Measurements from ENCODE around the gene CDRT15L2. TPM values are rescaled to one million over a fixed set of nuclear protein-coding genes. Genes with fewer than 3 reads are reported as not detected.
"Not testable (repeated sequence)": the region's sequence is repeated elsewhere in the genome, so short reads cannot be mapped to it uniquely, and the experiment has no call there.

The CDRT15L2 gene
- polyA plus RNA-seq, 4 donors: not detected

DNA sequence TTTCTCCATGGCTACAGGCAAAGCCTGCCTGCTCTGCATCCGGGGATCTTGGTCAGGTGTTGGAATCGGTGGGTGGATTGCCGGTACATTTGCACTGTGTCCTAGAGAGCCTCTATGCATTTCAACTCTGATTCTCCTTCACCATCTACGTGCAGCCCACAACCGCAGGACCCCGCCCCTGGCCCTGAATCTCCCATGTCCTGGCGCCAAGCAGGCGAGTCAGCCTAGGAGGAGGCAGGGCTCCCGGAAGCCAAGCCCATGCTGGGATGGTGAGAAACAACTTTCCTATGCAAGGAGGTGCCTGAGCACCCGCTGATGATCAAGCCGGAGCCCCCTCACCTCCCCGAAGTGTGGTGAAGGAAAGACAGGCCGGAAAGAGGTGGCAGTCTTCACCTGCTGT, 7.9 kb upstream of the CDRT15L2 start:
- DNase-seq (ENCODE audit: low read depth in 4 of 4, low spot score in 2 of 4): not testable (repeated sequence)

GRCh38 chr17:20573216-20573615, 6.3 kb upstream of the CDRT15L2 start:
- DNase-seq (ENCODE audit: low read depth in 4 of 4, low spot score in 2 of 4): not testable (repeated sequence)

- not testable (repeated sequence) for DNase-seq (ENCODE audit: low read depth in 4 of 4, low spot score in 2 of 4)
Observed at GRCh38 chr17:20575071-20575470, 4.5 kb upstream of the CDRT15L2 start.

DNA sequence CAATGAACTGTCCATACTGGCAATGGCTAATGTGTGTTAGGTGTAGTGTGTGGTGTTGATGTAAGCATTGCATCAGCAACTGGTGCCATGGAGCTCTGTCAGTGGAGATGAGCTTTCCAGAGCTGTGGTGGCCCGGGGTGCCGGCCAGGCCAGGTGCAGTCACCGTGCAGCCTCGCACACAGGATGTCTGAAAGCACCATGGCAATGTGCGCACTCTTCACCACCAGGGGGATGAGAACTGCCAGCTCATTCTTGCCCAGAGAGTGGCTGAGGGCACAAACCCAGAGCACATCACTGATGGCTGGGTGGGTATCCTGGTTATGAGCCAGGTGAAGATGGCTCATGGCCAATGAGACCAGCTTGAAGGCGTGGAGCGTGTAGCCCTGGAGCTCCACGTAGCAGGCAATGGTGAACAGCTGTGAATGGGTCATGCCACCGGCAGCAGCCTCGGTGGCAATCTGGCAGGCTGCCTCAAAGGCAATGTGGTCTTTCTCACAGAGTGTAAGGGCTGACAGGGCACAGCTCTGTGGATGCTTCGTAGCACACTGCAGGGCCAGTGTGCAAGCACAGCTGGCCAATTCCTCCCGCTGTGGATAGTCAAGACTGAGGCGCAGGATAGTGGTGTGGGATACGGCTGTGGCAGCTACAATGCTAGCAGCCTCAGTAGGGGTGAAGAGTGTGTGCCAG, 4.5 kb downstream of the CDRT15L2 start:
- DNase-seq (ENCODE audit: low read depth in 4 of 4, low spot score in 2 of 4): not testable (repeated sequence)

DNA sequence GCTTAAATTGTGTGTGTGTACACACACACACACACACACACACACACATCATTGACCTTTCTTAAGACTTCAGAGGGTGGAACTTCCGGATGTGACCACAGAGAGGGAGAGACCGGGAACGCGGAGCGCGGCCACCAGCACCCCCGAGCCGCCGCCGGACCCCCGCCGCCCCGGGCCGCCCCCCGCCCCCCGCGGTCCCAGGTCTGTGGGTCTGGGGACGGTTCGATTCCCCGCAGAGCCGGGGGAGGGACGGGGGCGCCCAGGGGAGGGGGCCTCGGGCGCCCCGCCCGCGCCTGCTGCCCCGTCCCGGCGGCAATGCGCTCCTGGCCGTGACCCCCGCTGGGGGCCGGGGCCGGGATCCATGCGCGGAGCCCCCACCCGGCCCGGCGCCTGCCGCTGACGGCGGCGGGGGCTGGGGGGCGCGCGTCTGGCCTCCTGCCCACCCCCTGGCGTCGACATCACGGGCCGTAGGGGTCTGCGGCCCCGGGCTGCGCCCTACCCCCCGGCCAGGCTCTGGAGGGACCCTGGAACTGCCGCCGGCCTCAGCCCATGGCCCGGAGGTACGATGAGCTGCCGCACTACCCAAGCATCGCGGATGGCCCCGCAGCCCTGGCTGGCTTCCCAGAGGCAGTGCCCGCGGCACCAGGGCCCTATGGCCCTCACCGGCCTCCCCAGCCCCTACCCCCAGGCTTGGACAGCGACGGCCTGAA, 9.4 kb downstream of the CDRT15L2 start:
- DNase-seq (ENCODE audit: low read depth in 4 of 4, low spot score in 2 of 4): not testable (repeated sequence)

DNA sequence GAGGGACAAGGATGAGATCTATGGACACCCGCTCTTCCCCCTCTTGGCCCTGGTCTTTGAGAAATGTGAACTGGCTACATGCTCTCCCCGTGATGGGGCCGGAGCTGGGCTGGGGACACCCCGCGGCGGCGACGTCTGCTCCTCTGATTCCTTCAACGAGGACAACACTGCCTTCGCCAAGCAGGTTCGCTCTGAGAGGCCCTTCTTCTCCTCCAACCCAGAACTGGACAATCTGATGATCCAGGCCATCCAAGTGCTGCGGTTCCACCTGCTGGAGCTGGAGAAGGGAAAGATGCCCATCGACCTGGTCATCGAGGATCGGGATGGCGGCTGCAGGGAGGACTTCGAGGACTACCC, 9.9 kb downstream of the CDRT15L2 start:
- not testable (repeated sequence) for DNase-seq (ENCODE audit: low read depth in 4 of 4, low spot score in 2 of 4)

DNA sequence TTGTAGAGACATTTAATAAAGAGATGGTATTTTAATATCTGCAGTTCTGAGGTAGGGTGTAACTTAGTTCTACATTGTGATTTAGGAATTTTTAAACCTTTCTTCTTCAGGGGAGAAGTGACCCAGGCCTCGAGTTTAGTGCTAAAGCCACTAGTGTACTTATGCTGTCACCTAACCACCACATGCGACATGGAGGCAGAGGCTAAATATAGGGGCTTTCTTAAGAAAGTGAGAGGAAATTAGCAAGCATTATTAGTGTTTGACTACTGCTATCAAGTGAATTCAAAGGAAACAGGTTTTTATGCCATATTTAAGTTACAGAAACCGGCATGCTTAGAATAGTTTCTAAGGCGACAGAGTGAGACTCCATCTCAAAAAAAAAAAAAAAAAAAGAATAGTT, 11.5 kb downstream of the CDRT15L2 start:
- not testable (repeated sequence) for DNase-seq (ENCODE audit: low read depth in 4 of 4, low spot score in 2 of 4)

DNA sequence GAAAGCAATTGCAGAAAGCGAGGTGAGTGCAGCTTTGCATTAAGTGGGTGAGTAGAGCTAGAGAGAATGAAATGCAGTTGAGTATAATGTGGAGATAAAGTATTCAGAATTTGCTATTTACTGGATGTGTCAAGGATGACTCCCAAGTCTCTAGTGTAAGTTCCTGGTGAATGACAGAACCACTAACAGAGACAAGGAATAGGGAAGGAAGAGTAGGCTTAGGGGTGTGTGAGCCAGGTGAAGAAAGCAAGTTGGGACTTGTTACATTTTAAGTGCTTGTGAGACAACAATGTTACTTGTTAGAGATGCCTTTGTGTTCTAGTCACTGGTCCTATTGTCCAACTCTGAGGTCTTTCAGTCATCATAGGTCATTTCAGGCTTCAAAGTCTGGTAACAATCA, 26.0 kb downstream of the CDRT15L2 start:
- DNase-seq (ENCODE audit: low read depth in 4 of 4, low spot score in 2 of 4): not testable (repeated sequence)

DNA sequence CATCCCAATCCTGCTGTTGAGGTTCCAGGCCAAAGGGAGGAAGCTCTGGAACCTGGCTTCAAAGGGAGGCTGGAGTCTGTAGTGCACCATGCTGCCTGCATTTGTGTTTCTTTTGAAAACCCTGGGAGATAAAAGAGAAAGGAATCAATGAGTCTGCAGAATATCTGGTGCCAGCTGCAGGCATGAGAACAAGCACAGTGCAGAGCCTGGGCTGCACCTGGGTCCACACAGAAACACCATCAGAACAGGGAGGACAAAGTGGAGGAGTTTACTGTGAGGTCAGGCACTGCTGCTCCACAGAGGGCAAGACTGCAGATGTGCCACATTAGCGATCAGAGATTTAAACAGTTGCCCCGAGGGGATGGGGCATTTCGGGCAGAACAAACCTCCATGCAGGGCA, 30.0 kb downstream of the CDRT15L2 start:
- not testable (repeated sequence) for DNase-seq (ENCODE audit: low read depth in 4 of 4, low spot score in 2 of 4)

GRCh38 chr17:20611309-20611708, 31.8 kb downstream of the CDRT15L2 start:
- DNase-seq (ENCODE audit: low read depth in 4 of 4, low spot score in 2 of 4): no peak

DNA sequence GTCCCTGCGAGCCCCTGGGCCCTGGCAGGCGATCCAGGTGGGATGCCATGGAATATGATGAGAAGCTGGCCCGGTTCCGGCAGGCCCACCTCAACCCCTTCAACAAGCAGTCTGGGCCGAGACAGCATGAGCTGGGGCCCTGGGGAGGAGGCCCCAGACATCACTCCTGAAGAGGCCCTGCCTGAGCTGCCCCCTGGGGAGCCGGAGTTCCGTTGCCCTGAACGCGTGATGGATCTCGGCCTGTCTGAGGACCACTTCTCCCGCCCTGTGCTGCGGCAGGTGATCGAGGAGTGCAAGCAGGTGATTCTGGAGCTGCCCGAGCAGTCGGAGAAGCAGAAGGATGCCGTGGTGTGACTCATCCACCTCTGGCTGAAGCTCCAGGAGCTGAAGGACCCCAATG, 33.1 kb downstream of the CDRT15L2 start:
- no peak for DNase-seq (ENCODE audit: low read depth in 4 of 4, low spot score in 2 of 4)

GRCh38 chr17:20613248-20613647, 33.7 kb downstream of the CDRT15L2 start:
- no peak for DNase-seq (ENCODE audit: low read depth in 4 of 4, low spot score in 2 of 4)

DNA sequence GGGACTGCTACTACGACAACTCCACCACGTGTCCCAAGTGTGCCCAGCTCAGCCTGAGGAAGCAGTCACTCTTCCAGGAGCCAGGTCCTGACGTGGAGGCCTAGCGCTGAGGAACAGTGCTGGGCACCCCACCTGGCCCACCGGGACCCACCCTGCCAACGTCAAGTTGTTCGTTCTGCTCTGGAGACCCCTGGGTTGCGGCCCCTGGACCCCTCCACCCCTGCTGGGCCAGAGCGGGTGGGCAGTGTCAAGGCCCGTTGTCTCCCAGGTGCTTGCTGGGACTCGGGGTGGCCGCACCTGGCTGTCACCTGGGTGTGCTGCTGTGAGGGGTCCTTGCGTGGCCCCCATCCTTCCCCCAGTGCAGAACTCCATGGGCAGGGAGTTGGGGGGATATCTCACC, 34.4 kb downstream of the CDRT15L2 start:
- DNase-seq (ENCODE audit: low read depth in 4 of 4, low spot score in 2 of 4): no peak

DNA sequence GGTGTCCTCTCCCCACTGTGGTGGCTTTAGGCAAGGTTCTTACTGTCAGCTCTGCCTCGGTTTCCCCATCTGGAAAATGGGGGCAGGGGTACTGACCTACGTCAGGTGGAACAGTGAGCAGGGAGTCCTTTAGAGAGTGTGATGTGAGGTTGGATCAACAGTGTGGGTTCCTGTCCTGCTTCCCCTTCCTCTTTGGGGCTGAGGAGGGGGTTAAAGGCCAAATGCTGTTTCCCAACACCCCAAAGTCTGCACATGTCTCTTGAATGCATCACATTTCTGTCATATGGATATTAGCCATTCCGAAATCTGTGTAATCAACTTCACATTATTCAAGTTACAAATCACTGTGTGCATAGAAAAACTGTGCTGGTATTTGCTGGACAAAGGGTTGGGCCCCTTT, 35.9 kb downstream of the CDRT15L2 start:
- DNase-seq (ENCODE audit: low read depth in 4 of 4, low spot score in 2 of 4): not testable (repeated sequence)

Other genes starting within 250 kb of the CDRT15L2 start
- gene LGALS9B, start 112.2 kb upstream of the CDRT15L2 start, polyA plus RNA-seq (ENCODE audit: insufficient read length in 4 of 4): not detected